ENCODE results near the gene SHISAL1. TPM values are rescaled to one million over a fixed set of nuclear protein-coding genes. Genes with fewer than 3 reads are reported as not detected.

Gene SHISAL1
- total and polyA plus RNA-seq, 10 donors, result 0.10 to 0.47 (median 0.22) TPM

- Histone ChIP-seq H3K9me3 (no peaks in the 10 kb centered on the region), H3K4me3 (no peak overlapping the region), H3K27me3 (replicated peaks in 1 of 7) (peaks cover 0 to 59% (median under 1%) of the 10 kb centered on the region in 7 donors), H3K4me1 (peaks cover 0 to 1% (median 0%) of the 10 kb centered on the region in 6 donors), H3K36me3 (no peaks in the 10 kb centered on the region), H3K27ac (no peak overlapping the region)
- DNase-seq, result peak; percentile 8
- TF ChIP-seq POLR2A (IDR thresholded peaks at IDR 0.05) (no peak), POLR2AphosphoS5 (IDR thresholded peaks at IDR 0.05) (no peak)
- TF ChIP-seq, protein P1, sequence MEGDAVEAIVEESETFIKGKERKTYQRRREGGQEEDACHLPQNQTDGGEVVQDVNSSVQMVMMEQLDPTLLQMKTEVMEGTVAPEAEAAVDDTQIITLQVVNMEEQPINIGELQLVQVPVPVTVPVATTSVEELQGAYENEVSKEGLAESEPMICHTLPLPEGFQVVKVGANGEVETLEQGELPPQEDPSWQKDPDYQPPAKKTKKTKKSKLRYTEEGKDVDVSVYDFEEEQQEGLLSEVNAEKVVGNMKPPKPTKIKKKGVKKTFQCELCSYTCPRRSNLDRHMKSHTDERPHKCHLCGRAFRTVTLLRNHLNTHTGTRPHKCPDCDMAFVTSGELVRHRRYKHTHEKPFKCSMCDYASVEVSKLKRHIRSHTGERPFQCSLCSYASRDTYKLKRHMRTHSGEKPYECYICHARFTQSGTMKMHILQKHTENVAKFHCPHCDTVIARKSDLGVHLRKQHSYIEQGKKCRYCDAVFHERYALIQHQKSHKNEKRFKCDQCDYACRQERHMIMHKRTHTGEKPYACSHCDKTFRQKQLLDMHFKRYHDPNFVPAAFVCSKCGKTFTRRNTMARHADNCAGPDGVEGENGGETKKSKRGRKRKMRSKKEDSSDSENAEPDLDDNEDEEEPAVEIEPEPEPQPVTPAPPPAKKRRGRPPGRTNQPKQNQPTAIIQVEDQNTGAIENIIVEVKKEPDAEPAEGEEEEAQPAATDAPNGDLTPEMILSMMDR (IDR thresholded peaks at IDR 0.05 in 8 of 11, conservative IDR thresholded peaks at IDR 0.05 in 3 of 11), result no peak
- 45 to 75% (median 69%) methylated on average over 10 of the region's 10 CpGs for WGBS, 5 donors
- intact Hi-C loops (cut with DNase I; ENCODE audit: low total_unique reads), result no loop called here
These were observed 44.7 kb upstream of the SHISAL1 start for GRCh38 chr22:44357296-44357965.

DNA sequence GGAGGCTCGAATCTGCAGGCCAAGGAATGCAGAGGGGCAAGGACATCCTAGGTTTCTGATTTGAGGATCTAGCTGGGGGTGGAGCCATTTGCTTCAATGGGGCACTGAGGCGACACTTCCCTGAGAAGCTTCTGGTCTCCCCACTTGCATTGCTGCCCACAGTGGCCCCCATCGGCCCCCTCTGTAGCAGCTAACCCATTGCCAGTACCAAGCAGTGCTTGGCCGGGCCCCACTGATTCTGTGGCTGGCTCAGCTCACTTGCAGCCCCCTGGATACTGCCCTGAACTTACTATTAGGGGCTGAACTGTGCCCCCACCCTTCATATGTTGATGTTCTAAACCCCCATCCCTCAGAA is 42.9 kb upstream of the SHISAL1 start:
- peak; percentile 44 for DNase-seq
- 69 to 84% (median 80%) methylated on average over 4 of the region's 4 CpGs for WGBS, 5 donors
- Histone ChIP-seq H3K36me3 (no peaks in the 10 kb centered on the region), H3K27me3 (replicated peaks in 1 of 7) (peaks cover 0 to 77% (median 13%) of the 10 kb centered on the region in 7 donors), H3K4me3 (no peak overlapping the region), H3K9me3 (no peaks in the 10 kb centered on the region), H3K4me1 (peaks cover 0 to 10% (median 0%) of the 10 kb centered on the region in 6 donors), H3K27ac (no peak overlapping the region)
- TF ChIP-seq POLR2A (IDR thresholded peaks at IDR 0.05), result no peak
- no peak for TF ChIP-seq POLR2AphosphoS5 (IDR thresholded peaks at IDR 0.05)
- TF ChIP-seq, protein P1 (IDR thresholded peaks at IDR 0.05 in 8 of 11, conservative IDR thresholded peaks at IDR 0.05 in 3 of 11), result no peak
- intact Hi-C loops (cut with DNase I; ENCODE audit: low total_unique reads), result no loop called here

GRCh38 chr22:44354288-44354687 is 41.5 kb upstream of the SHISAL1 start:
- TF ChIP-seq, protein P1 (IDR thresholded peaks at IDR 0.05 in 8 of 11, conservative IDR thresholded peaks at IDR 0.05 in 3 of 11), result no peak
- TF ChIP-seq POLR2A (IDR thresholded peaks at IDR 0.05) (no peak), POLR2AphosphoS5 (IDR thresholded peaks at IDR 0.05) (no peak)
- no peak overlapping the region for H3K4me3 ChIP-seq
- H3K36me3 ChIP-seq, result no peaks in the 10 kb centered on the region
- H3K27me3 ChIP-seq (replicated peaks in 1 of 7), result peaks cover 0 to 88% (median 16%) of the 10 kb centered on the region in 7 donors
- H3K9me3 ChIP-seq, result no peaks in the 10 kb centered on the region
- peak; percentile 38 for DNase-seq
- no peak overlapping the region for H3K27ac ChIP-seq
- intact Hi-C loops (cut with DNase I; ENCODE audit: low total_unique reads), result no loop called here
- peaks cover 0 to 10% (median 0%) of the 10 kb centered on the region in 6 donors for H3K4me1 ChIP-seq
- WGBS, 5 donors, result 71 to 81% (median 74%) methylated on average over 7 of the region's 7 CpGs

GRCh38 chr22:44353041-44353440 is 40.3 kb upstream of the SHISAL1 start:
- Histone ChIP-seq H3K4me1 (peaks cover 0 to 10% (median 0%) of the 10 kb centered on the region in 6 donors), H3K4me3 (no peak overlapping the region), H3K9me3 (no peaks in the 10 kb centered on the region), H3K27me3 (replicated peaks in 1 of 7) (peaks cover 0 to 88% (median 16%) of the 10 kb centered on the region in 7 donors), H3K36me3 (no peaks in the 10 kb centered on the region), H3K27ac (no peak overlapping the region)
- TF ChIP-seq POLR2AphosphoS5 (IDR thresholded peaks at IDR 0.05) (no peak), POLR2A (IDR thresholded peaks at IDR 0.05) (no peak)
- TF ChIP-seq, protein P1 (IDR thresholded peaks at IDR 0.05 in 8 of 11, conservative IDR thresholded peaks at IDR 0.05 in 3 of 11), result no peak
- peak; percentile 47 for DNase-seq
- WGBS, 5 donors, result 85 to 91% (median 86%) methylated on average over 11 to 13 of the region's 13 CpGs
- intact Hi-C loops (cut with DNase I; ENCODE audit: low total_unique reads), result no loop called here
